ENCODE results near the gene ST8SIA3. TPM values are rescaled to one million over a fixed set of nuclear protein-coding genes. Genes with fewer than 3 reads are reported as not detected.

ST8SIA3 gene
- total RNA-seq, 1 experiment from 2014 or later, result not detected

DNA sequence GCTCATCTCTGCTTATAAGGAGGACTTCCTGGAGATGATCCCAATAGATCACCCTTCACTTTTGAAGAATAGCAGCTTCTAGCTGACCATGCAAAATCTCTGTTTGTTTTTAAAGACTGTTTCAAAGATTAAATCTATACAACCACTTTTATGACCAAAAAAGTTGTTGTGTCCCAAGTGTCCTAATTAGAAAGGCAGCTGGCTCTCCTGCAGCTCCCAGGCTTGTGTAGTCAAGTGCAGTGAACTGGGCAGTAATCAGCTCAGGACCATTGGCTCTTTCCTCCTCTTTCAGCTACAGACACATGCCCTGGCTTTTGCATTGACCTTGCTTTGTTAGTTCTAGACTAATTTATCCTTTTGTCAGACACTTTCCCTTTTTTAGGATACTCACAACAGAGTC lies 10.4 kb downstream of the ST8SIA3 start:
- Mint-ChIP-seq H3K4me1 (ENCODE audit: low read depth, unreplicated experiment) (no peaks in the 10 kb centered on the region), H3K9me3 (ENCODE audit: low read depth, unreplicated experiment) (no peaks in the 10 kb centered on the region), H3K36me3 (ENCODE audit: insufficient read depth, unreplicated experiment) (no peaks in the 10 kb centered on the region), H3K27ac (ENCODE audit: unreplicated experiment) (no peak overlapping the region), H3K27me3 (ENCODE audit: unreplicated experiment) (no peaks in the 10 kb centered on the region), H3K4me3 (ENCODE audit: low read depth, unreplicated experiment) (no peak overlapping the region)
- CTCF ChIA-PET, result no interaction called here
- BruUV-seq (replicated peaks), result no TSS peak
- intact Hi-C loops (cut with micrococcal nuclease; ENCODE audit: unreplicated experiment), result no loop called here
- no peak for DNase-seq
- TF ChIP-seq, protein P1, sequence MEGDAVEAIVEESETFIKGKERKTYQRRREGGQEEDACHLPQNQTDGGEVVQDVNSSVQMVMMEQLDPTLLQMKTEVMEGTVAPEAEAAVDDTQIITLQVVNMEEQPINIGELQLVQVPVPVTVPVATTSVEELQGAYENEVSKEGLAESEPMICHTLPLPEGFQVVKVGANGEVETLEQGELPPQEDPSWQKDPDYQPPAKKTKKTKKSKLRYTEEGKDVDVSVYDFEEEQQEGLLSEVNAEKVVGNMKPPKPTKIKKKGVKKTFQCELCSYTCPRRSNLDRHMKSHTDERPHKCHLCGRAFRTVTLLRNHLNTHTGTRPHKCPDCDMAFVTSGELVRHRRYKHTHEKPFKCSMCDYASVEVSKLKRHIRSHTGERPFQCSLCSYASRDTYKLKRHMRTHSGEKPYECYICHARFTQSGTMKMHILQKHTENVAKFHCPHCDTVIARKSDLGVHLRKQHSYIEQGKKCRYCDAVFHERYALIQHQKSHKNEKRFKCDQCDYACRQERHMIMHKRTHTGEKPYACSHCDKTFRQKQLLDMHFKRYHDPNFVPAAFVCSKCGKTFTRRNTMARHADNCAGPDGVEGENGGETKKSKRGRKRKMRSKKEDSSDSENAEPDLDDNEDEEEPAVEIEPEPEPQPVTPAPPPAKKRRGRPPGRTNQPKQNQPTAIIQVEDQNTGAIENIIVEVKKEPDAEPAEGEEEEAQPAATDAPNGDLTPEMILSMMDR (IDR thresholded peaks at IDR 0.05; ENCODE audit: unreplicated experiment), result no peak

DNA sequence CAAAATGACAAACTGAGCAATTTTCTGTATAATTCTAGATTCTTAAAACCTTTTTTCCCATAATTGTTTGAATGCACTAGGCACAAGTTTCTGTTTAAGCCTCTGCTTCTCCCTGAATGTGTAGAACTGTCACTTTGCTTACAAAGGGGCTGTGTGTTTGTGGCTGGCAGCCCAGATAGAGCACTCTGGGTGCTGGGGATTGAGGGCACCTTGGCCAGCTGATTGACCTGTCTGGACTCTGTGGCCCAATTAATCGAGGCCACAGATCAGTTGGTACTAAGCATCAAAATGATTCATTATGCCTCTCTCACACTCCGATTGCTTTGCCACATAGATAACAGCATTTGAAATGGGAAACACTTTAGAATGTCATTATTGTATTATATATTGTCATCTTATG lies 12.1 kb downstream of the ST8SIA3 start:
- TF ChIP-seq, protein P1 (IDR thresholded peaks at IDR 0.05; ENCODE audit: unreplicated experiment), result no peak
- Mint-ChIP-seq H3K4me3 (ENCODE audit: low read depth, unreplicated experiment) (no peak overlapping the region), H3K9me3 (ENCODE audit: low read depth, unreplicated experiment) (peaks cover 3% of the 10 kb centered on the region), H3K27me3 (ENCODE audit: unreplicated experiment) (no peaks in the 10 kb centered on the region), H3K36me3 (ENCODE audit: insufficient read depth, unreplicated experiment) (no peaks in the 10 kb centered on the region), H3K27ac (ENCODE audit: unreplicated experiment) (no peak overlapping the region), H3K4me1 (ENCODE audit: low read depth, unreplicated experiment) (no peaks in the 10 kb centered on the region)
- no TSS peak for BruUV-seq (replicated peaks)
- no peak for DNase-seq
- intact Hi-C loops (cut with micrococcal nuclease; ENCODE audit: unreplicated experiment), result no loop called here
- CTCF ChIA-PET, result no interaction called here

DNA sequence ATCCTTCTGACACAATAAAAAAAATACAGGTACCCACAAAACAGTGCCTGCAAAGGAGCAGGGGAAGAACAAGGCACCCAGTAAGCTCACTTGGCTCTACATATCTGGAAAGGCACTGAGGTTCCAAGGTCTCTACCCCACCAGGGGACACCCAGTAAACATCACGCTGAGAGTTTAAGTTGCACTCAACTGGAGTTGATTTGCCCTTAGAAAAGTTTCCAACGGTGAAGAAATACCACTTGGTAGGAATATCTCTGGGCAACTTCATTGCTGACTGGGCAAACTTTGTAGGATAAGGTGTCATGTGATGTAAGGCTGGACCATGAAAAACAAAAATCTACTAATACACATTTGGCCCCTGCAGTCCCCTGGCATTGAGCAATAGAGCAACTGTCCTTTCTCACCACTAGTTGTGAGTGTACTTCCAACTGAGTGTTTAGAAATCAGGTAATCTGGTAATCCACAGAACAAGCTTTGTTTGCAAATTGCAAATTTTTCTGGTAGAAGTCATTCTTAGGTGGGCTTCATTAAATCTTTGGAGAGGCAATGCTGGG lies 14.2 kb downstream of the ST8SIA3 start:
- CTCF ChIA-PET, result no interaction called here
- TF ChIP-seq, protein P1 (IDR thresholded peaks at IDR 0.05; ENCODE audit: unreplicated experiment), result no peak
- BruUV-seq (replicated peaks), result no TSS peak
- H3K27ac Mint-ChIP-seq (ENCODE audit: unreplicated experiment), result no peak overlapping the region
- intact Hi-C loops (cut with micrococcal nuclease; ENCODE audit: unreplicated experiment), result no loop called here
- H3K36me3 Mint-ChIP-seq (ENCODE audit: insufficient read depth, unreplicated experiment), result no peaks in the 10 kb centered on the region
- no peaks in the 10 kb centered on the region for H3K4me1 Mint-ChIP-seq (ENCODE audit: low read depth, unreplicated experiment)
- H3K9me3 Mint-ChIP-seq (ENCODE audit: low read depth, unreplicated experiment), result peaks cover 3% of the 10 kb centered on the region
- no peaks in the 10 kb centered on the region for H3K27me3 Mint-ChIP-seq (ENCODE audit: unreplicated experiment)
- DNase-seq, result no peak
- H3K4me3 Mint-ChIP-seq (ENCODE audit: low read depth, unreplicated experiment), result no peak overlapping the region

DNA sequence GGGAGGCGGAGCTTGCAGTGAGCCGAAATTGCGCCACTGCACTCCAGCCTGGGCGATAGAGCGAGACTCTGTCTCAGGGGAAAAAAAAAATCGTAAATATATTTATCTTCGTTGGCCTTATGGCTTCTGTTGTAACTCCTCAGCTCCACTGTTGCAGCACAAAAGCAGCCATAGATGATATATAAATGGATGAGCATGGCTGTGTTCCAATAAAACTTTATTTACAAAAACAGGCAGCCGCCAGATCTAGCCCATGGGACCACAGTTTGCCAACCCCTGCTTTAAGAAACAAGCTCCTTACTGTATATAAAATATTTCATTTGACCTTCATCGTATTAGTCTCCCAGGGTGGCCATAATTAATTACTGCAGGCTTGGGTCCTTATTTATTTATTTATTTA lies 20.1 kb downstream of the ST8SIA3 start:
- H3K4me3 Mint-ChIP-seq (ENCODE audit: low read depth, unreplicated experiment), result no peak overlapping the region
- no peaks in the 10 kb centered on the region for H3K36me3 Mint-ChIP-seq (ENCODE audit: insufficient read depth, unreplicated experiment)
- no peaks in the 10 kb centered on the region for H3K4me1 Mint-ChIP-seq (ENCODE audit: low read depth, unreplicated experiment)
- CTCF ChIA-PET, result no interaction called here
- BruUV-seq (replicated peaks), result no TSS peak
- H3K27me3 Mint-ChIP-seq (ENCODE audit: unreplicated experiment), result no peaks in the 10 kb centered on the region
- TF ChIP-seq, protein P1 (IDR thresholded peaks at IDR 0.05; ENCODE audit: unreplicated experiment), result no peak
- intact Hi-C loops (cut with micrococcal nuclease; ENCODE audit: unreplicated experiment), result no loop called here
- H3K9me3 Mint-ChIP-seq (ENCODE audit: low read depth, unreplicated experiment), result peaks cover 3% of the 10 kb centered on the region
- no peak for DNase-seq
- H3K27ac Mint-ChIP-seq (ENCODE audit: unreplicated experiment), result no peak overlapping the region
